B cell (primary cell): ENCODE measurements around the gene SAFB. TPM values are rescaled to one million over a fixed set of nuclear protein-coding genes. Genes with fewer than 3 reads are reported as not detected.

ENCODE experiments used
- ATAC-seq: fragments of 200-7000 bp; cut with Tn5 transposase; one replicate; pipeline ENCODE4 v1.10.0; 2021; ENCODE audit warnings: low read depth, mild to moderate bottlenecking, moderate number of reproducible peaks, moderate library complexity
- CTCF ChIA-PET: fragments of 350-600 bp; sonication (Branson Sonifier 250); formaldehyde crosslinking; loops from one replicate; lab custom pipeline; 2021; ENCODE audit warnings: antibody characterized with exemption, inconsistent platforms; lab: Charles Lee
- POLR2A ChIA-PET: fragments of 350-600 bp; sonication (Branson Sonifier 250); formaldehyde crosslinking; loops from one replicate; lab custom pipeline; 2021; ENCODE audit warnings: antibody characterized with exemption; lab: Charles Lee
- DNase-seq: peaks from one replicate; pipeline ENCODE4 v3.0.0; 2013
- H2AFZ ChIP-seq: 2 replicates; pipeline ENCODE4 v1.6.1; 2012; ENCODE audit warnings: mild to moderate bottlenecking, low read depth, low read length; ENCODE audit not compliant: insufficient read depth, poor library complexity, severe bottlenecking
- H3K27ac ChIP-seq, 2 donors: 1 replicate in 1 of 2; 2 replicates in 1 of 2; pipeline ENCODE4 v1.5.1; 2012 to 2013; ENCODE audit warnings: low read length in 2 of 2, mild to moderate bottlenecking in 2 of 2, moderate library complexity in 1 of 2
- H3K27me3 ChIP-seq, 4 experiments: fragments of 200-600 bp in 1 of 4; sonication (generic) in 1 of 4; replicated peaks in 1 of 4; 1 replicate in 2 of 4; 2 replicates in 2 of 4; pipeline versions ENCODE4 v1.6.1 to v1.7.0; 2013 to 2016; ENCODE audit warnings: low read length in 3 of 4, mild to moderate bottlenecking in 2 of 4, mixed read lengths in 1 of 4, moderate library complexity in 1 of 4; ENCODE audit not compliant: insufficient read depth in 4 of 4, control insufficient read depth in 3 of 4; ENCODE audit errors: control extremely low read depth in 1 of 4
- H3K36me3 ChIP-seq, 2 experiments: replicated peaks in 1 of 2; 1 replicate in 1 of 2; 2 replicates in 1 of 2; pipeline versions ENCODE4 v1.6.1 to v1.7.1; 2013; ENCODE audit warnings: low read length in 1 of 2; ENCODE audit not compliant: insufficient read depth in 2 of 2, control insufficient read depth in 1 of 2; ENCODE audit errors: control extremely low read depth in 1 of 2, extremely low read depth in 1 of 2
- H3K4me1 ChIP-seq, 2 donors: fragments of 200-600 bp in 1 of 2; sonication (generic) in 1 of 2; 1 replicate in 1 of 2; 2 replicates in 1 of 2; pipeline versions ENCODE4 v1.5.1 to v1.6.1; 2013 to 2017; ENCODE audit warnings: low read length in 2 of 2; ENCODE audit not compliant: control insufficient read depth in 2 of 2, insufficient read depth in 2 of 2
- H3K4me2 ChIP-seq: replicated peaks from 2 replicates; pipeline ENCODE3; 2012; ENCODE audit warnings: mild to moderate bottlenecking, low read depth, low read length; ENCODE audit not compliant: poor library complexity, severe bottlenecking
- H3K4me3 ChIP-seq, 5 experiments: fragments of 200-600 bp in 1 of 5; sonication (generic) in 1 of 5; 1 replicate in 3 of 5; 2 replicates in 2 of 5; pipeline versions ENCODE4 v1.5.1 to v1.7.0; 2011 to 2016; ENCODE audit warnings: low read length in 4 of 5, mild to moderate bottlenecking in 4 of 5, low read depth in 2 of 5, control low read depth in 1 of 5, moderate library complexity in 1 of 5; ENCODE audit not compliant: insufficient read depth in 1 of 5; ENCODE audit errors: control extremely low read depth in 1 of 5, extremely low read depth in 1 of 5
- H3K79me2 ChIP-seq: fragments of 200-600 bp; sonication (generic); one replicate; pipeline ENCODE4 v1.6.0; 2016; ENCODE audit warnings: low read length; ENCODE audit not compliant: control insufficient read depth, insufficient read depth
- H3K9ac ChIP-seq: fragments of 200-600 bp; sonication (generic); 2 replicates; pipeline ENCODE4 v1.6.1; 2017; ENCODE audit warnings: mild to moderate bottlenecking, low read length, moderate library complexity
- H3K9me3 ChIP-seq, 3 donors: one replicate each; pipeline versions ENCODE4 v1.6.1 to v1.7.1; 2013; ENCODE audit warnings: low read length in 2 of 3; ENCODE audit not compliant: control insufficient read depth in 2 of 3, insufficient read depth in 1 of 3; ENCODE audit errors: control extremely low read depth in 1 of 3
- H4K20me1 ChIP-seq: 2 replicates; pipeline ENCODE4 v1.6.0; 2012; ENCODE audit warnings: mild to moderate bottlenecking, low read length; ENCODE audit not compliant: insufficient read depth, control insufficient read depth, poor library complexity, severe bottlenecking
- H3K27ac Mint-ChIP-seq: one replicate; pipeline ENCODE4 v1.8.0; 2021; ENCODE audit warnings: mixed read lengths
- H3K27me3 Mint-ChIP-seq: one replicate; pipeline ENCODE4 v1.8.0; 2021; ENCODE audit warnings: mixed read lengths
- H3K4me1 Mint-ChIP-seq: one replicate; pipeline ENCODE4 v1.8.0; 2021; ENCODE audit warnings: mixed read lengths
- H3K4me3 Mint-ChIP-seq: one replicate; pipeline ENCODE4 v1.8.0; 2021; ENCODE audit warnings: mixed read lengths
- H3K9me3 Mint-ChIP-seq: one replicate; pipeline ENCODE4 v1.8.0; 2022; ENCODE audit warnings: mixed read lengths; ENCODE audit not compliant: insufficient read depth
- EZH2 ChIP-seq: IDR thresholded peaks from 2 replicates; pipeline ENCODE4 v1.6.1; 2012; ENCODE audit warnings: borderline replicate concordance, low read depth, mild to moderate bottlenecking, moderate library complexity, low read length; ENCODE audit not compliant: insufficient read depth, poor library complexity, severe bottlenecking
- WGBS: methylation state at CpG from one replicate; pipeline ENCODE4 v1.1.5; 2013; ENCODE audit warnings: missing lambda C conversion rate; ENCODE audit not compliant: insufficient coverage; 5-methylcytosine and 5-hydroxymethylcytosine counted together
- intact Hi-C: fragments of 100-400 bp; cut with micrococcal nuclease; formaldehyde crosslinking; loops from one replicate; pipeline ENCODE4 v1.10.0; 2022
- polyA plus RNA-seq: library from polyadenylated mRNA; depleted of rRNA; stranded (reverse); fragments of >200 nt; gene quantifications from 2 replicates; pipeline ENCODE4 v1.2.3, GENCODE V29; 2012
- total RNA-seq, 2 donors: library from RNA; stranded (reverse); fragments of 120-200 nt in 1 of 2; gene quantifications; 1 replicate in 1 of 2; 2 replicates in 1 of 2; pipeline versions ENCODE4 v1.2.3 to v1.2.4, GENCODE V29; 2013 to 2022
- TF ChIP-seq, protein P1 (sequence below): fragments of 200-600 bp; IDR thresholded peaks from one replicate; pipeline ENCODE4 v1.8.0; 2022; ENCODE audit warnings: antibody characterized with exemption, mild to moderate bottlenecking

The SAFB gene
- total and polyA plus RNA-seq, 2 donors (not counting 1 experiment from before 2014, with no cell fraction given): 91.0 to 221 TPM

DNA sequence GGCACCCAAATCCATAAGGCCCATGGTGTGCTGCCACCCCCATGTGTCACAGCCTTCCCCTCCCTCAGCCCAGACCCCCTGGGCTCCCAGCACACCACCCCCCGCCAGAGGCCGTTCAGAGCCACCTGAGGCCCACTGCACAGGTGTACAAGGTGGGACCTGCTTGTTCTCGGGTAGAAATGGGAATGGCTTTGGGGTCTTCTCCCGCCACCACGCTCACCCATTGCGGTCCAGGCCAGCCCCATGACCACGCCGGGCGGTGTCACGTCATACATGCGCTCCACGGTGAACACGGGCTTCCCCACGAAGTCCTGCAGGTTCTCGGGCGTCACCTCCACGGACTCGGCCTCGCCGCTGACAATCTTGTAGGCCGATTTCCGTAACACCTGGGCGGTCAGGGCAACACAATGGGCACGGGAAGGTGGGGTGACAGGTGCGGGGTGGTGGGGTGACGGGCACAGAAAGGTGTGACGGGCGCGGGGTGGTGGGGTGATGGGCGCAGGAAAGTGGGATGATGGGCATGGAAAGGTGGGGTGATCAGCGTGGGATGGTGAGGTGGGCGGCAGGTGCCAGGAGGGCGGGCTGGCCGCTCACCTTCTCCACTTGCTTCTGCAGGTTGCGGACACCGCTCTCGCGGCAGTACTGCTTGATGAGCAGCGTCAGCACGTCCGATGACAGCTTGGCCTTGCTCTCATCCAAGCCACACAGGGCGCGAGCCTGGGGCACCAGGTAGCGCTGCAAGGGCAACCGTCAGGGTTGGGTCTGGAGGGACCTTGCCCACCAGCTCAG is 71.5 kb downstream of the SAFB start:
- no peaks in the 10 kb centered on the region for H3K27me3 Mint-ChIP-seq
- no peaks in the 10 kb centered on the region for H3K9me3 ChIP-seq
- CTCF ChIA-PET: interaction anchor here (0.5 kb wide), 1 partner anchor 77 kb away, joined by 3 read pairs; no protein-coding TSS in a partner anchor
- H4K20me1 ChIP-seq: peaks cover 90% of the 10 kb centered on the region
- peaks cover 0 to 66% of the 10 kb centered on the region in 2 experiments for H3K36me3 ChIP-seq
- H3K27ac Mint-ChIP-seq: no peak overlapping the region
- DNase-seq (no peak), ATAC-seq (no peak)
- peaks cover 41% of the 10 kb centered on the region for H3K79me2 ChIP-seq
- H3K4me2 ChIP-seq: no peak overlapping the region
- POLR2A ChIA-PET: no interaction called here
- no peak overlapping the region for H3K4me3 ChIP-seq
- TF ChIP-seq EZH2: no peak
- no peak overlapping the region for H3K27ac ChIP-seq
- WGBS: 94% methylated on average over 39 of the region's 45 CpGs
- H2AFZ ChIP-seq: no peak overlapping the region
- H3K9me3 Mint-ChIP-seq: no peaks in the 10 kb centered on the region
- peaks cover 3 to 23% of the 10 kb centered on the region in 2 donors for H3K4me1 ChIP-seq
- H3K4me3 Mint-ChIP-seq: no peak overlapping the region
- H3K27me3 ChIP-seq: no peaks in the 10 kb centered on the region
- peaks cover 31% of the 10 kb centered on the region for H3K4me1 Mint-ChIP-seq
- H3K9ac ChIP-seq: no peak overlapping the region
- intact Hi-C loops: loop anchor here (5.0 kb wide), 1 partner anchor 972 kb away; the partner anchor contains the start of gene DPP9

DNA sequence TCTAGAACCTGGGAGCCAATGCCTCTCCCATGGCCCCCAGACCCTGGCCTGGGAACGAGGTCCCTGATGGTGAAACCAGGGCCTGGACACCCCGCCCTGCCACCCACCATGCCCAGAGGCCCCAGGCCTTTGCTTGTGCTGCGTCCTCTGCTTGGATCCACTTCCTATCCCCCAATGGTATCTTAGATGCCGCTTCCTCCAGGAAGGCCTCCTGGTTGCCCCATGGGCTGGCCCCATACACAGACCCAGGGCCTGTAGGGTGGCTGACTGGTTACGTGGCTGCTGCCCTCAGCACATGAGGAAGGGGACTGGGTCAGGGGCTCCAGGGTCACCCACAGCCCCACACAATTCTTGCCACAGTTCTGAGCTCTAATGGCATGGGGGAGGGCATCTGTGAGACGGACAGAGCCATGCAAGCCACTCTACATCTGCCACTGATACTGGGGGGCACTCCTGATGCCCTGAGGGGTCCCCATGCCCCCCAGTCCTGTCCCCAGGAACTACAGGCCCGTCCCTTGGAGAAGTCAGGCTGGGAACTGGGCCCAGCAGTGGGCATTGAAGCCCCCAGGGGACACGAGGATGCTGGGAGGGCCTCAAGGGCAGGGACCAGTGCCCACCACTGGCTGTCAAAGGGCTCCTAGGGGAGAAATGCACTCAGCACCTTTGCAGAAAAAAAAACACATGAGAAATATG is 72.2 kb downstream of the SAFB start:
- ChIA-PET POLR2A (interaction anchor here (0.8 to 1.0 kb wide), 2 partner anchors 8 to 9 kb away, joined by 3 to 4 read pairs; no protein-coding TSS in a partner anchor), CTCF (no interaction called here)
- H3K27me3 Mint-ChIP-seq: no peaks in the 10 kb centered on the region
- no peak for ATAC-seq
- no peak overlapping the region for H2AFZ ChIP-seq
- 91% methylated on average over 7 of the region's 8 CpGs for WGBS
- H3K9ac ChIP-seq: no peak overlapping the region
- peaks cover 27% of the 10 kb centered on the region for H3K4me1 Mint-ChIP-seq
- no peaks in the 10 kb centered on the region for H3K9me3 ChIP-seq
- intact Hi-C loops: loop anchor here (5.0 kb wide), 1 partner anchor 973 kb away; the partner anchor contains the start of gene DPP9
- peaks cover 91% of the 10 kb centered on the region for H4K20me1 ChIP-seq
- H3K4me2 ChIP-seq: no peak overlapping the region
- DNase-seq: no peak
- no peak overlapping the region for H3K4me3 Mint-ChIP-seq
- H3K27me3 ChIP-seq: no peaks in the 10 kb centered on the region
- TF ChIP-seq EZH2: no peak
- TF ChIP-seq, protein P1, sequence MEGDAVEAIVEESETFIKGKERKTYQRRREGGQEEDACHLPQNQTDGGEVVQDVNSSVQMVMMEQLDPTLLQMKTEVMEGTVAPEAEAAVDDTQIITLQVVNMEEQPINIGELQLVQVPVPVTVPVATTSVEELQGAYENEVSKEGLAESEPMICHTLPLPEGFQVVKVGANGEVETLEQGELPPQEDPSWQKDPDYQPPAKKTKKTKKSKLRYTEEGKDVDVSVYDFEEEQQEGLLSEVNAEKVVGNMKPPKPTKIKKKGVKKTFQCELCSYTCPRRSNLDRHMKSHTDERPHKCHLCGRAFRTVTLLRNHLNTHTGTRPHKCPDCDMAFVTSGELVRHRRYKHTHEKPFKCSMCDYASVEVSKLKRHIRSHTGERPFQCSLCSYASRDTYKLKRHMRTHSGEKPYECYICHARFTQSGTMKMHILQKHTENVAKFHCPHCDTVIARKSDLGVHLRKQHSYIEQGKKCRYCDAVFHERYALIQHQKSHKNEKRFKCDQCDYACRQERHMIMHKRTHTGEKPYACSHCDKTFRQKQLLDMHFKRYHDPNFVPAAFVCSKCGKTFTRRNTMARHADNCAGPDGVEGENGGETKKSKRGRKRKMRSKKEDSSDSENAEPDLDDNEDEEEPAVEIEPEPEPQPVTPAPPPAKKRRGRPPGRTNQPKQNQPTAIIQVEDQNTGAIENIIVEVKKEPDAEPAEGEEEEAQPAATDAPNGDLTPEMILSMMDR: no peak
- peaks cover 3 to 20% of the 10 kb centered on the region in 2 donors for H3K4me1 ChIP-seq
- no peaks in the 10 kb centered on the region for H3K9me3 Mint-ChIP-seq
- H3K27ac Mint-ChIP-seq: peak overlapping the region; percentile 20
- peaks cover 0 to 66% of the 10 kb centered on the region in 2 experiments for H3K36me3 ChIP-seq
- peaks cover 40% of the 10 kb centered on the region for H3K79me2 ChIP-seq
- no peak overlapping the region for H3K4me3 ChIP-seq
- H3K27ac ChIP-seq: no peak overlapping the region
